Astrocyte (in vitro differentiated cells and primary cell): Measurements from ENCODE around the gene EIF4E1B. TPM values are rescaled to one million over a fixed set of nuclear protein-coding genes. Genes with fewer than 3 reads are reported as not detected.

Experiments
- DNase-seq: peaks from one replicate; pipeline ENCODE4 v3.0.0-alpha.2; 2010; ENCODE audit warnings: low read depth
- FAIRE-seq: peaks from 2 replicates; lab custom pipeline; 2011; peaks lifted over from hg19 to GRCh38; lab: Jason Lieb, UNC
- H2AFZ ChIP-seq: 2 replicates; pipeline ENCODE4 v1.6.0; 2012; ENCODE audit warnings: low read depth, low read length, inconsistent platforms
- H3K27ac ChIP-seq: 2 replicates; pipeline ENCODE4 v1.5.1; 2011; ENCODE audit warnings: low read depth, low read length, inconsistent platforms
- H3K27me3 ChIP-seq: 2 replicates; pipeline ENCODE4 v1.6.0; 2011; ENCODE audit warnings: low read length, inconsistent platforms; ENCODE audit not compliant: insufficient read depth
- H3K36me3 ChIP-seq: 2 replicates; pipeline ENCODE4 v1.5.1; 2011; ENCODE audit warnings: low read length, inconsistent platforms; ENCODE audit not compliant: insufficient read depth
- H3K4me1 ChIP-seq: 2 replicates; pipeline ENCODE4 v1.5.1; 2011; ENCODE audit warnings: low read length, inconsistent platforms; ENCODE audit not compliant: insufficient read depth
- H3K4me2 ChIP-seq: 2 replicates; pipeline ENCODE4 v1.6.0; 2012; ENCODE audit warnings: low read length, inconsistent platforms
- H3K4me3 ChIP-seq: 2 replicates; pipeline ENCODE4 v1.5.1; 2011; ENCODE audit warnings: low read depth, mild to moderate bottlenecking, low read length, inconsistent platforms; ENCODE audit not compliant: insufficient read depth
- H3K79me2 ChIP-seq: 2 replicates; pipeline ENCODE4 v1.6.0; 2012; ENCODE audit warnings: mild to moderate bottlenecking, low read length, inconsistent platforms; ENCODE audit not compliant: insufficient read depth
- H3K9ac ChIP-seq: 2 replicates; pipeline ENCODE4 v1.6.0; 2012; ENCODE audit warnings: mild to moderate bottlenecking, low read length, inconsistent platforms
- H3K9me3 ChIP-seq: 2 replicates; pipeline ENCODE4 v1.5.1; 2012; ENCODE audit warnings: low read depth, mild to moderate bottlenecking, low read length, inconsistent platforms; ENCODE audit not compliant: insufficient read depth
- H4K20me1 ChIP-seq: 2 replicates; pipeline ENCODE4 v1.6.0; 2012; ENCODE audit warnings: low read length, inconsistent platforms; ENCODE audit not compliant: insufficient read depth
- H3K27ac Mint-ChIP-seq: one replicate; pipeline ENCODE4 v1.8.0; 2021; ENCODE audit warnings: mild to moderate bottlenecking, mixed read lengths; ENCODE audit not compliant: unreplicated experiment
- H3K27me3 Mint-ChIP-seq: one replicate; pipeline ENCODE4 v1.8.0; 2021; ENCODE audit warnings: low read depth, mixed read lengths; ENCODE audit not compliant: unreplicated experiment
- H3K36me3 Mint-ChIP-seq: one replicate; pipeline ENCODE4 v1.8.0; 2021; ENCODE audit warnings: low read depth, mixed read lengths; ENCODE audit not compliant: unreplicated experiment
- H3K4me1 Mint-ChIP-seq: one replicate; pipeline ENCODE4 v1.8.0; 2021; ENCODE audit warnings: low read depth, mixed read lengths; ENCODE audit not compliant: unreplicated experiment
- H3K4me3 Mint-ChIP-seq: one replicate; pipeline ENCODE4 v1.8.0; 2021; ENCODE audit warnings: mild to moderate bottlenecking, moderate library complexity, mixed read lengths; ENCODE audit not compliant: unreplicated experiment
- H3K9me3 Mint-ChIP-seq: one replicate; pipeline ENCODE4 v1.8.0; 2021; ENCODE audit warnings: mild to moderate bottlenecking, mixed read lengths; ENCODE audit not compliant: unreplicated experiment
- CTCF ChIP-seq: IDR thresholded peaks from 2 replicates; pipeline ENCODE4 v1.5.1; 2011; ENCODE audit warnings: low read depth, mild to moderate bottlenecking, inconsistent platforms, low read length, moderate library complexity; ENCODE audit not compliant: insufficient read depth
- EZH2 ChIP-seq: IDR thresholded peaks from 2 replicates; pipeline ENCODE4 v1.6.1; 2012; ENCODE audit warnings: mild to moderate bottlenecking, low read length, inconsistent platforms; ENCODE audit not compliant: insufficient read depth
- total RNA-seq: library from RNA; stranded (reverse); gene quantifications from 2 replicates; pipeline ENCODE4 v1.2.1, GENCODE V29; 2021

EIF4E1B gene
- total RNA-seq, 1 donor from 2014 or later = not detected

- Mint-ChIP-seq H3K36me3 (peaks cover 7% of the 10 kb centered on the region), H3K27ac (no peak overlapping the region), H3K27me3 (peaks cover 35% of the 10 kb centered on the region), H3K4me3 (no peak overlapping the region), H3K9me3 (no peaks in the 10 kb centered on the region), H3K4me1 (peaks cover 17% of the 10 kb centered on the region)
- no peaks in the 10 kb centered on the region for H3K36me3 ChIP-seq
- H4K20me1 ChIP-seq = peaks cover 32% of the 10 kb centered on the region
- FAIRE-seq (no peak), DNase-seq (no peak)
- H2AFZ ChIP-seq = no peak overlapping the region
- H3K4me1 ChIP-seq = no peaks in the 10 kb centered on the region
- H3K9ac ChIP-seq = no peak overlapping the region
- no peaks in the 10 kb centered on the region for H3K9me3 ChIP-seq
- no peak overlapping the region for H3K4me3 ChIP-seq
- no peak for TF ChIP-seq CTCF
- TF ChIP-seq EZH2 = no peak
- H3K27me3 ChIP-seq = peaks cover 25% of the 10 kb centered on the region
- H3K27ac ChIP-seq = no peak overlapping the region
- no peak overlapping the region for H3K4me2 ChIP-seq
- no peaks in the 10 kb centered on the region for H3K79me2 ChIP-seq
Measured at GRCh38 chr5:176662371-176663333, 32.2 kb downstream of the EIF4E1B start.

GRCh38 chr5:176663566-176663965, 33.1 kb downstream of the EIF4E1B start:
- no peak overlapping the region for H2AFZ ChIP-seq
- Mint-ChIP-seq H3K27ac (no peak overlapping the region), H3K9me3 (no peaks in the 10 kb centered on the region), H3K36me3 (no peaks in the 10 kb centered on the region), H3K27me3 (peaks cover 42% of the 10 kb centered on the region), H3K4me3 (no peak overlapping the region), H3K4me1 (peaks cover 9% of the 10 kb centered on the region)
- H3K27ac ChIP-seq = no peak overlapping the region
- H3K9me3 ChIP-seq = no peaks in the 10 kb centered on the region
- H3K4me2 ChIP-seq = no peak overlapping the region
- no peaks in the 10 kb centered on the region for H3K36me3 ChIP-seq
- no peaks in the 10 kb centered on the region for H3K4me1 ChIP-seq
- no peak for DNase-seq
- H3K27me3 ChIP-seq = peaks cover 28% of the 10 kb centered on the region
- H4K20me1 ChIP-seq = peaks cover 23% of the 10 kb centered on the region
- FAIRE-seq = no peak
- no peak for TF ChIP-seq EZH2
- no peak for TF ChIP-seq CTCF
- H3K79me2 ChIP-seq = no peaks in the 10 kb centered on the region
- H3K9ac ChIP-seq = no peak overlapping the region
- H3K4me3 ChIP-seq = no peak overlapping the region

GRCh38 chr5:176664479-176664878, 34.0 kb downstream of the EIF4E1B start:
- no peaks in the 10 kb centered on the region for H3K79me2 ChIP-seq
- no peaks in the 10 kb centered on the region for H3K4me1 ChIP-seq
- H3K9me3 ChIP-seq = no peaks in the 10 kb centered on the region
- DNase-seq (no peak), FAIRE-seq (no peak)
- Mint-ChIP-seq H3K4me3 (no peak overlapping the region), H3K4me1 (peaks cover under 1% of the 10 kb centered on the region), H3K27me3 (peaks cover 51% of the 10 kb centered on the region), H3K9me3 (no peaks in the 10 kb centered on the region), H3K27ac (no peak overlapping the region), H3K36me3 (no peaks in the 10 kb centered on the region)
- no peak overlapping the region for H3K4me2 ChIP-seq
- H2AFZ ChIP-seq = no peak overlapping the region
- H3K36me3 ChIP-seq = no peaks in the 10 kb centered on the region
- TF ChIP-seq CTCF = no peak
- no peak for TF ChIP-seq EZH2
- H4K20me1 ChIP-seq = peaks cover 14% of the 10 kb centered on the region
- peaks cover 37% of the 10 kb centered on the region for H3K27me3 ChIP-seq
- no peak overlapping the region for H3K9ac ChIP-seq
- no peak overlapping the region for H3K27ac ChIP-seq
- no peak overlapping the region for H3K4me3 ChIP-seq
